Activated naive CD4-positive, alpha-beta T cell treated with anti-CD3 and anti-CD28 coated beads, Interleukin-2, amount 10 ng/mL, durations not matched to agents 7 days and 5 days (primary cell): ENCODE results near the gene NFXL1.

ENCODE experiments used
- CTCF ChIA-PET: fragments of 350-600 bp; sonication (Branson Sonifier 250); formaldehyde crosslinking; loops from one replicate; lab custom pipeline; 2021; ENCODE audit warnings: antibody characterized with exemption; lab: Charles Lee
- DNase-seq: peaks from one replicate; pipeline ENCODE4 v3.0.0-alpha.2; 2020
- H3K27ac Mint-ChIP-seq: one replicate; pipeline ENCODE4 v1.8.0; 2021; ENCODE audit warnings: mild to moderate bottlenecking, moderate library complexity, mixed read lengths
- H3K27me3 Mint-ChIP-seq: one replicate; pipeline ENCODE4 v1.8.0; 2021; ENCODE audit warnings: mild to moderate bottlenecking, mixed read lengths
- H3K36me3 Mint-ChIP-seq: one replicate; pipeline ENCODE4 v1.8.0; 2021; ENCODE audit warnings: mixed read lengths
- H3K4me1 Mint-ChIP-seq: one replicate; pipeline ENCODE4 v1.8.0; 2021; ENCODE audit warnings: mixed read lengths
- H3K4me3 Mint-ChIP-seq: one replicate; pipeline ENCODE4 v1.8.0; 2021; ENCODE audit warnings: mild to moderate bottlenecking, moderate library complexity, mixed read lengths
- H3K9me3 Mint-ChIP-seq: one replicate; pipeline ENCODE4 v1.8.0; 2021; ENCODE audit warnings: mixed read lengths

The NFXL1 gene

GRCh38 chr4:47837094-47837907, 77.1 kb downstream of the NFXL1 start:
- CTCF ChIA-PET = interaction anchor here (0.9 to 4.0 kb wide), 20 partner anchors 10 to 1003 kb away, joined by 3 to 29 read pairs (median 3); no protein-coding TSS in a partner anchor
- peaks cover 3% of the 10 kb centered on the region for H3K9me3 Mint-ChIP-seq
- DNase-seq = peak; percentile 59
- peaks cover 36% of the 10 kb centered on the region for H3K27me3 Mint-ChIP-seq
- H3K4me1 Mint-ChIP-seq = peaks cover 30% of the 10 kb centered on the region
- peaks cover 3% of the 10 kb centered on the region for H3K36me3 Mint-ChIP-seq
- peak overlapping the region; percentile 81 for H3K4me3 Mint-ChIP-seq
- H3K27ac Mint-ChIP-seq = no peak overlapping the region

- CTCF ChIA-PET = interaction anchor here (0.7 to 4.0 kb wide), 20 partner anchors 9 to 1003 kb away, joined by 3 to 29 read pairs (median 3); no protein-coding TSS in a partner anchor
- Mint-ChIP-seq H3K9me3 (peaks cover 3% of the 10 kb centered on the region), H3K4me1 (peaks cover 34% of the 10 kb centered on the region), H3K27ac (no peak overlapping the region), H3K4me3 (peak overlapping the region; percentile 81), H3K36me3 (peaks cover 3% of the 10 kb centered on the region), H3K27me3 (peaks cover 36% of the 10 kb centered on the region)
- DNase-seq = peak; percentile 71
These were observed 77.7 kb downstream of the NFXL1 start for GRCh38 chr4:47836641-47837093.

GRCh38 chr4:47835494-47835893, 78.9 kb downstream of the NFXL1 start:
- Mint-ChIP-seq H3K9me3 (peaks cover 3% of the 10 kb centered on the region), H3K27me3 (peaks cover 42% of the 10 kb centered on the region), H3K27ac (no peak overlapping the region), H3K4me1 (peaks cover 44% of the 10 kb centered on the region), H3K36me3 (peaks cover 3% of the 10 kb centered on the region), H3K4me3 (no peak overlapping the region)
- DNase-seq = no peak
- CTCF ChIA-PET = interaction anchor here (2.5 to 4.0 kb wide), 4 partner anchors 8 to 150 kb away, joined by 13 to 29 read pairs (median 14); no protein-coding TSS in a partner anchor

- peak overlapping the region; percentile 16 for H3K4me3 Mint-ChIP-seq
These were observed 83.2 kb downstream of the NFXL1 start for GRCh38 chr4:47831026-47831679.

GRCh38 chr4:47830265-47831025, 83.9 kb downstream of the NFXL1 start:
- Mint-ChIP-seq H3K36me3 (peaks cover 3% of the 10 kb centered on the region), H3K4me3 (no peak overlapping the region), H3K4me1 (peaks cover 54% of the 10 kb centered on the region), H3K9me3 (peaks cover 3% of the 10 kb centered on the region), H3K27ac (peak overlapping the region; percentile 4), H3K27me3 (peaks cover 23% of the 10 kb centered on the region)
- no peak for DNase-seq
- CTCF ChIA-PET = interaction anchor here (0.9 kb wide), 1 partner anchor 142 kb away, joined by 3 read pairs; no protein-coding TSS in a partner anchor

More at GRCh38 chr4:47831026-47831679, 83.2 kb downstream of the NFXL1 start:
- Mint-ChIP-seq H3K4me1 (peaks cover 59% of the 10 kb centered on the region), H3K27ac (peak overlapping the region; percentile 4), H3K36me3 (peaks cover 3% of the 10 kb centered on the region), H3K27me3 (peaks cover 26% of the 10 kb centered on the region), H3K9me3 (peaks cover 3% of the 10 kb centered on the region)
- CTCF ChIA-PET = no interaction called here
- DNase-seq = no peak

- H3K4me1 Mint-ChIP-seq = peaks cover 48% of the 10 kb centered on the region
- peaks cover 3% of the 10 kb centered on the region for H3K9me3 Mint-ChIP-seq
- CTCF ChIA-PET = interaction anchor here (0.9 kb wide), 1 partner anchor 141 kb away, joined by 3 read pairs; no protein-coding TSS in a partner anchor
- H3K4me3 Mint-ChIP-seq = no peak overlapping the region
- peaks cover 3% of the 10 kb centered on the region for H3K36me3 Mint-ChIP-seq
- no peak overlapping the region for H3K27ac Mint-ChIP-seq
- DNase-seq = no peak
- H3K27me3 Mint-ChIP-seq = peaks cover 21% of the 10 kb centered on the region
These were observed 84.9 kb downstream of the NFXL1 start for GRCh38 chr4:47829438-47829837.

GRCh38 chr4:47827343-47828047, 86.9 kb downstream of the NFXL1 start:
- CTCF ChIA-PET = interaction anchor here (1.3 to 3.2 kb wide), 2 partner anchors 9 to 116 kb away, joined by 3 to 13 read pairs; partner anchors contain the start of gene CORIN
- H3K9me3 Mint-ChIP-seq = no peaks in the 10 kb centered on the region
- H3K27me3 Mint-ChIP-seq = peaks cover 27% of the 10 kb centered on the region
- no peak for DNase-seq
- H3K4me3 Mint-ChIP-seq = no peak overlapping the region
- H3K27ac Mint-ChIP-seq = no peak overlapping the region
- no peaks in the 10 kb centered on the region for H3K36me3 Mint-ChIP-seq
- H3K4me1 Mint-ChIP-seq = peaks cover 48% of the 10 kb centered on the region

- Mint-ChIP-seq H3K27ac (no peak overlapping the region), H3K4me1 (peaks cover 29% of the 10 kb centered on the region), H3K36me3 (no peaks in the 10 kb centered on the region), H3K9me3 (no peaks in the 10 kb centered on the region), H3K27me3 (peaks cover 25% of the 10 kb centered on the region), H3K4me3 (no peak overlapping the region)
- CTCF ChIA-PET = no interaction called here
- DNase-seq = no peak
These were observed 89.5 kb downstream of the NFXL1 start for GRCh38 chr4:47824840-47825239.

GRCh38 chr4:47819178-47819577, 95.2 kb downstream of the NFXL1 start:
- H3K27me3 Mint-ChIP-seq = peaks cover 21% of the 10 kb centered on the region
- DNase-seq = no peak
- peaks cover 6% of the 10 kb centered on the region for H3K9me3 Mint-ChIP-seq
- no peak overlapping the region for H3K4me3 Mint-ChIP-seq
- H3K27ac Mint-ChIP-seq = no peak overlapping the region
- CTCF ChIA-PET = no interaction called here
- H3K36me3 Mint-ChIP-seq = no peaks in the 10 kb centered on the region
- H3K4me1 Mint-ChIP-seq = peaks cover 16% of the 10 kb centered on the region

GRCh38 chr4:47817275-47817674, 97.1 kb downstream of the NFXL1 start:
- H3K27me3 Mint-ChIP-seq = peaks cover 20% of the 10 kb centered on the region
- peaks cover 16% of the 10 kb centered on the region for H3K4me1 Mint-ChIP-seq
- H3K36me3 Mint-ChIP-seq = no peaks in the 10 kb centered on the region
- no peak overlapping the region for H3K27ac Mint-ChIP-seq
- CTCF ChIA-PET = interaction anchor here (0.8 kb wide), 1 partner anchor 19 kb away, joined by 3 read pairs; no protein-coding TSS in a partner anchor
- peaks cover 6% of the 10 kb centered on the region for H3K9me3 Mint-ChIP-seq
- no peak overlapping the region for H3K4me3 Mint-ChIP-seq
- no peak for DNase-seq

- Mint-ChIP-seq H3K4me3 (no peak overlapping the region), H3K9me3 (peaks cover 6% of the 10 kb centered on the region), H3K4me1 (peaks cover 16% of the 10 kb centered on the region), H3K36me3 (no peaks in the 10 kb centered on the region), H3K27ac (no peak overlapping the region), H3K27me3 (peaks cover 20% of the 10 kb centered on the region)
- CTCF ChIA-PET = no interaction called here
- no peak for DNase-seq
These were observed 97.6 kb downstream of the NFXL1 start for GRCh38 chr4:47816748-47817147.

- Mint-ChIP-seq H3K9me3 (peaks cover 6% of the 10 kb centered on the region), H3K36me3 (no peaks in the 10 kb centered on the region), H3K4me1 (peaks cover 13% of the 10 kb centered on the region), H3K27me3 (peaks cover 20% of the 10 kb centered on the region), H3K4me3 (no peak overlapping the region), H3K27ac (no peak overlapping the region)
- CTCF ChIA-PET = no interaction called here
- DNase-seq = no peak
These were observed 99.6 kb downstream of the NFXL1 start for GRCh38 chr4:47814618-47815295.
